Activated gamma-delta T cell treated with Interleukin-2 at 50 U/mL for 16 hours (primary cell): ENCODE results near the gene FLNB.
A peak's percentile ranks its signal among the peaks of the same experiment; 100 is the strongest.

Source experiments
- DNase-seq: peaks from one replicate; pipeline ENCODE4 v3.0.0-alpha.2; 2020

FLNB gene

GRCh38 chr3:58112185-58112535 is 103.9 kb downstream of the FLNB start:
- DNase-seq = no peak

DNA sequence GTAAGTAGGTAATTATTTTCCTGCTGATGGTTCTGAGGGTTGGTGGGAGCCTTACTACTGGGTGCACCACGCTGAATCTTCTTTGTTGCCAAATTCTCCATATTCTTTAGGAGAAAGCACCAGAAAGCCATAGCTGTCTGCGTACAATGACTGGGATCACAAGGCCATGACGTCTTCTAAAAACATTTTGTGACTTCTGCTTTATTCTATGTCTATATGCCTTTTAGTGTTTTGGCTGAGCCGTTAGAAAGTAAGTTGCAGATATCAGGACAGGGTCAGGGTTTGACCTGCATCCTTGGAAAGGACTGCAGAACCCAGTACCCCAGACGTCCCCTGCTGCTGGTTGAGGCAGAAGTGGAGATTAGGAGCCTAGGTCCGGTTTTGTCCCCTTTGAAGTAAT is 107.0 kb downstream of the FLNB start:
- no peak for DNase-seq

GRCh38 chr3:58116161-58116955 is 108.1 kb downstream of the FLNB start:
- peak; percentile 66 for DNase-seq

DNA sequence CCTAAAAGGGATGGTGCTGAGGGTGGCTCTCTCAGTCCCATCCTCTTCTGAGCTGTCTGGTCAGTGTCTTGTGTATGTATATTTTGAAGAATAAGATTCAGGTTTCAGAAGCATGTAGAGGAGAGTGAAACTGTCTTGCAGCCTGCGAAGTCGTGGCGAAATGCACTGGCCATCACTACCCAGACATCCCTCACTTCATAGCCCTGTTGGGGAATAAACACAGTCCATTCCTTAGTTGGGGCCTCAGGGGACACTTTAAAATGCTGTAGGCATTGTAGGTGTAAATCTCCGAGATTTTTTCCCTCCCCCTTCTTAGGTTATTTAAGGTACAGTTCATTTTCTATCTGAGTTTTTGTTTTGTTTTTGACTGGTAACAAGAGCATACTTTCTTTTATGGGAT is 108.8 kb downstream of the FLNB start:
- DNase-seq = no peak

GRCh38 chr3:58117561-58118181 is 109.4 kb downstream of the FLNB start:
- DNase-seq = no peak

- DNase-seq = no peak
Observed at GRCh38 chr3:58119186-58119585, 111.0 kb downstream of the FLNB start.

DNA sequence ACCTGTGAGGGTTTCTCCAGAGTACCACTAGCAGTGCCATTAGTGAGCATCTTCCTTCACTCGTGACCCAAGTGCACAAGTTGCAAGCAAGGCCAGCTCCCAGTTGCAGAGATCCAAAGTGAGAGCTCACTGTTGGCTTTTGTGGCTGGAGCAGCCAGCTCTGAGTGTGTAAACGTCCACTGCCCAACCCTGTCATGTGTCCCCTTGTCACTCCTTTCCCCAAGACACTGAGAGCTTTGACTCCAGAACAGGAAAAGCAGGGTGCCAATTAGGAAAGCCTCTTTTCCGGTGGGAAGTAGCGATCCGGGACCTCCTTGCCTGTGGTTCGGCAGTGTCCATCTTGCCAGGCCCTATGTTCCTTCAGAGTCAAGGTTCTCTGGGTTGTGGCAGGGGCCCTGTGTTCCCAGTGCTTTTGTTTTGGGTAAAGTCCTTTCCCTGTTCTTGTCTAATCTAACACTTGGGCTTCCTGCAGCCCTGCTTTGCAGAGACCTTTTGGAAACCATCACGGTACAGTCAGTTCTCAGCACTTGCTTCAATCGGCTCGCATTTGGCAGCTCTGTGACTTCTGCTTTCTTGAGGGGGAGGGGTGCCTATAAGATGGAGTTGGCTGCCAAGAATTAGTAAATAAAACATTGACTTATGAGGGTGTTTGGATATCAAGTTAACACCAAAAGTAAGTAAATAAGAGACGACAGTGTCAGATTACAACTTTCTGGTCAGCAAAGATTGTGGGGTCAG is 112.0 kb downstream of the FLNB start:
- DNase-seq = no peak

DNA sequence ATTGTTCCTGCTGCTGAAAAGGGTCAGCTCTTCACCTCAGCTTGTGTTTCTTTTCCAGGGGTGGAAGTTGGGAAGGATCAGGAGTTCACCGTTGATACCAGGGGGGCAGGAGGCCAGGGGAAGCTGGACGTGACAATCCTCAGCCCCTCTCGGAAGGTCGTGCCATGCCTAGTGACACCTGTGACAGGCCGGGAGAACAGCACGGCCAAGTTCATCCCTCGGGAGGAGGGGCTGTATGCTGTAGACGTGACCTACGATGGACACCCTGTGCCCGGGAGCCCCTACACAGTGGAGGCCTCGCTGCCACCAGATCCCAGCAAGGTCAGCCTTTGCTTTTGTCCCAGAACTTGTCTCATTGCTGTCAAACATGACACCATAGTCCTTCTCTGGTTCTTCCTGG is 113.0 kb downstream of the FLNB start:
- DNase-seq = no peak

DNA sequence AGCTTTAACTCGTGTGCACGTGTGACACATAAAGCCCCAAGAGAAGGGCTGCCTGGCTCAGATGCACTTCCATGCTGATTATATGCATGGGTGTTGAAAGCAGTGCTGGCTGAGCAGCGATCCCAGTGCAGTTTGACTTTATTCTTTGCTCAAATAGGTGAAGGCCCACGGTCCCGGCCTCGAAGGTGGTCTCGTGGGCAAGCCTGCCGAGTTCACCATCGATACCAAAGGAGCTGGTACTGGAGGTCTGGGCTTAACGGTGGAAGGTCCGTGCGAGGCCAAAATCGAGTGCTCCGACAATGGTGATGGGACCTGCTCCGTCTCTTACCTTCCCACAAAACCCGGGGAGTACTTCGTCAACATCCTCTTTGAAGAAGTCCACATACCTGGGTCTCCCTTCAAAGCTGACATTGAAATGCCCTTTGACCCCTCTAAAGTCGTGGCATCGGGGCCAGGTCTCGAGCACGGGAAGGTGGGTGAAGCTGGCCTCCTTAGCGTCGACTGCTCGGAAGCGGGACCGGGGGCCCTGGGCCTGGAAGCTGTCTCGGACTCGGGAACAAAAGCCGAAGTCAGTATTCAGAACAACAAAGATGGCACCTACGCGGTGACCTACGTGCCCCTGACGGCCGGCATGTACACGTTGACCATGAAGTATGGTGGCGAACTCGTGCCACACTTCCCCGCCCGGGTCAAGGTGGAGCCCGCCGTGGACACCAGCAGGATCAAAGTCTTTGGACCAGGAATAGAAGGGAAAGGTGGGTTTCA is 114.9 kb downstream of the FLNB start:
- DNase-seq = no peak

DNA sequence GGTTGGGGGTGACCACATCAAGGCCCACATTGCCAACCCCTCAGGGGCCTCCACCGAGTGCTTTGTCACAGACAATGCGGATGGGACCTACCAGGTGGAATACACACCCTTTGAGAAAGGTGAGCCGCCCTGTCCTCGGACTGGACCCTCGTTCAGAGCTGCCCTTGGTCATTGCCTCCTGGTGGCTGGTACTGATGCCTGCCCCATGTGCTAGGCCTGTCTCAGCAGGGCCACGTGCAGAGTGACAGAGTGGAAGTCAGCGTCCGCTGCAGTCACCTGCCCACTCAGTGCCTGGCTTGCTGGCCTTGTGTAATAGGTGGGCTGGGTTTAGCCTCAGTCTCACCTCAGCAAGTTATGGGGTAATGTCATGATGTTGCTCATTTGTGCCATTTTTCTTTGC is 116.2 kb downstream of the FLNB start:
- DNase-seq = no peak

- DNase-seq = no peak
Observed at GRCh38 chr3:58129041-58129770, 121.0 kb downstream of the FLNB start.

GRCh38 chr3:58130591-58130990 is 122.4 kb downstream of the FLNB start:
- DNase-seq = no peak

- no peak for DNase-seq
Observed at GRCh38 chr3:58131101-58131825, 123.0 kb downstream of the FLNB start.

- DNase-seq = no peak
Observed at GRCh38 chr3:58132850-58133249, 124.6 kb downstream of the FLNB start.

DNA sequence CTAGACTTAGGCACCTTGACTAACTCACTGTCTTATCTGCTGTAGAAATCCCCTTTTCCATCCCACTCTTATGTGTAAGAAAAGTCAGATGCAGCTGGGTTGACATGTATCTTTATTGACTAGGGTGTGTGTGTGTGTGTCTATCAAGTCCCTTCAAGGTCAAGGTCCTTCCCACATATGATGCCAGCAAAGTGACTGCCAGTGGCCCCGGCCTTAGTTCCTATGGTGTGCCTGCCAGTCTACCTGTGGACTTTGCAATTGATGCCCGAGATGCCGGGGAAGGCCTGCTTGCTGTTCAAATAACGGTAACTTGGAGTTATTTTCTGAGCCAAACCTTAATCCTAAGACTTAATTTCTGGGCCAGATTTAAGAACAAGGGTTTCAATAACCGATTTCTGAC is 126.2 kb downstream of the FLNB start:
- no peak for DNase-seq

DNA sequence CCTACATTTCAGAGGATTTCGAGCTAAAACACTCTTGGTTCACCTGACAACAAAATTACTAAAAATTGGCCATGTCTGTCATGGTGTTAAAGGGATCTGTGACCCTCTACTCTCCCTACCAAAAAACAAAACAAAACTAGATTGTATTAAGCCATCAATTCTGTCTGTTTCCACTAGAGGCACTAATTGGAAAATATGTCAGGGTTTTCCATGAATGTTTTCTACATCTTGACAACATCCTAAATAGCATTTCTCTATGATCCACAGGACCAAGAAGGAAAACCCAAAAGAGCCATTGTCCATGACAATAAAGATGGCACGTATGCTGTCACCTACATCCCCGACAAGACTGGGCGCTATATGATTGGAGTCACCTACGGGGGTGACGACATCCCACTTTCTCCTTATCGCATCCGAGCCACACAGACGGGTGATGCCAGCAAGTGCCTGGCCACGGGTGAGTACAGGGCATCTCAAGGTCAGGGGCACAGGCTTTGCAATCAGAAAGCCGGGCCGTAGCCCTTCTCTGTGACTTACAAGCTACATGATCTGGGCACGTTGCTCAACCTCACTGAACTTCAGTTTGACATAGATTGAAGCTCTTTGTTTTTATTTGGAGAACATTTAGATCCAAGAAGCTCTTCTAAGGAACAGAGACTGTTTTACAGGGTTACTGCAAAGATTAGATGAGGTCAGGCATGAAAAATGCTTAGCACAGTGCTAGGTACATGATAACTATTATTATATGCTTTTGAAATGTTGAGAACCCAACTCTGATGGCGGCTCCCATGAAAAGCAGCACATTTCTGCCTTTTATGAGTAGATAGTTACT is 127.7 kb downstream of the FLNB start:
- no peak for DNase-seq

DNA sequence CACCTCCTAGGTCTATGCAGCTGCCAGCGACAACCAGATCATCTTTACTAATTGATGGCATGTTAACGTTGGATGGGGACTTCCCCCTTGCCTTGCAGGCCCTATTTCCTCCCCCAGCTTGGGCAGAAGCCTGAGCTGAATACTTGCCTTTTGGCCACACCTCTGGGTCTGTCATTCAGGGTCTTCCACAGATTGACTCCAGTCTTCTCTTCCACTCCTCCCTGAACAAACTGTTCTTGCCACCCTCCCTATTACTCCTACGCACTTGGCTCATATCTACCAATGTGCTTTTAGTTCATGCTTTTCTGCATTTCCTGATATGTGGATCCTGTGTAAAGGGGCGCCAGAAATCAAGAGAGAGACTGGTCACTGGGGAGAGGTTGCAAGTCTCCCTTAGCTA is 129.1 kb downstream of the FLNB start:
- DNase-seq = no peak

DNA sequence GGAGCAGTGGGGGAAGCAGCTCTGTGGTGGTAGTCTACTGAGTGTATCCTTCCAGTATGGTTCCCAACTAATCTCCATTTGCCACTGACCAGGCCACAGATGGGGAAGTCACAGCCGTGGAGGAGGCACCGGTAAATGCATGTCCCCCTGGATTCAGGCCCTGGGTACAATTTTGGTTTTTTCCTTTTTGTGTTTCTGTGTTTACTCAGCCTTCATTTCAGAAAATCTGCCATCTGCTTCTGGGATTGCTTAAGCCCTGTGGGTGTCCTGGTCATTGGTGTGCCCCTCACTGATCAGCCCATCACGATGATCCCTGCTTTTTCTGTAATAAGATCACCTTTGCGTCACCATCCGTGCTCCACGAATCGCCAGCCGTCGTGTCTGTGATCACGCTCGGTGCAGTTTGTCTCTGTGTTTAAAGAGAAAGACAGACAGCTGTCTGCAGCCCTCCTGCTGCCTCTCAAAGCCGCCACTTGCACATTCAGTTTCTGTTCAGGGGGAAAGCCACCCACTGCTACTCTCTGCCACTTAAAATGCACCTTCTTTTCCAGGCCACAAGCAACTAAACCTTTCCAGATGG is 133.6 kb downstream of the FLNB start:
- no peak for DNase-seq

DNA sequence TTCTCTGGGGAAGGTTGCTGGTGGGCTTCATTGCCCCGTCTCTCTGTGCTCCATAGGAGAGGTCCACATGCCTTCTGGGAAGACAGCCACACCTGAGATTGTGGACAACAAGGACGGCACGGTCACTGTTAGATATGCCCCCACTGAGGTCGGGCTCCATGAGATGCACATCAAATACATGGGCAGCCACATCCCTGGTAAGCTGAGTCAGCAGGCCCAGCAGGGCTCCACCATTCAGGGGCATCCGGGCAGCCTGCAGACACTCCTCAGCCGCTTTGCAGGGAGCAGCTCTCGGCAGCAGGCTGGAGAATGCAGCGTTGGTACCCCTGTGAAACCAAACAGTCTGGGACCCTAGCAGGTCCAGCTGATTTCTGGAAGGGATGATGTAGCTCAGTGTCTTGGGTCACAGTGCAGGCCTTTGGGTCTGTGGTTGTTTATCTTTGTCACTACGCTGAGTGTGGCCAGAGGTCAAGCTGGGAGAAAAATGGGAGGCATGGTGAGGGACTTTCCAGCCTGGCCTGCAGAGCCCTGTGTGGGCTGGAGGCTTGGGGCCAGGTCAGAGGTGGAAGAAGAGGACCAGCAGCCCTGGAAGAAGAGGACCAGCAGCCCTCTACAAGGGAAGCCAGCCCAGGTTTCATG is 135.3 kb downstream of the FLNB start:
- no peak for DNase-seq
